Memory B cell (primary cell): ENCODE measurements around the gene ASIC1.
A peak's percentile ranks its signal among the peaks of the same experiment; 100 is the strongest.

ENCODE experiments used
- ATAC-seq: fragments of 150-1000 bp; cut with Tn5 transposase; 2 replicates; pipeline ENCODE4 v1.10.0; 2021; ENCODE audit warnings: low read depth, mild to moderate bottlenecking, moderate library complexity
- DNase-seq, 2 donors: peaks; one replicate each; pipeline ENCODE4 v3.0.0; 2022; ENCODE audit warnings: low spot score in 2 of 2
- H3K27ac Mint-ChIP-seq: one replicate; pipeline ENCODE4 v1.8.0; 2022; ENCODE audit warnings: mild to moderate bottlenecking, moderate library complexity, mixed read lengths
- H3K27me3 Mint-ChIP-seq: one replicate; pipeline ENCODE4 v1.8.0; 2022; ENCODE audit warnings: mixed read lengths
- H3K36me3 Mint-ChIP-seq: one replicate; pipeline ENCODE4 v1.8.0; 2022; ENCODE audit warnings: mild to moderate bottlenecking, mixed read lengths
- H3K4me1 Mint-ChIP-seq: one replicate; pipeline ENCODE4 v1.8.0; 2022; ENCODE audit warnings: mixed read lengths
- H3K4me3 Mint-ChIP-seq: one replicate; pipeline ENCODE4 v1.8.0; 2022; ENCODE audit warnings: mild to moderate bottlenecking, moderate library complexity, mixed read lengths
- H3K9me3 Mint-ChIP-seq: one replicate; pipeline ENCODE4 v1.8.0; 2022; ENCODE audit warnings: mixed read lengths

ASIC1 gene

GRCh38 chr12:50049254-50050118 lies 7.9 kb upstream of the ASIC1 start:
- Mint-ChIP-seq H3K9me3 (no peaks in the 10 kb centered on the region), H3K27me3 (peaks cover 19% of the 10 kb centered on the region), H3K4me1 (no peaks in the 10 kb centered on the region), H3K36me3 (no peaks in the 10 kb centered on the region), H3K27ac (no peak overlapping the region), H3K4me3 (no peak overlapping the region)
- ATAC-seq (no peak), DNase-seq (no peak)

GRCh38 chr12:50050119-50050385 lies 7.3 kb upstream of the ASIC1 start:
- H3K4me3 Mint-ChIP-seq: no peak overlapping the region
- H3K27me3 Mint-ChIP-seq: peaks cover 19% of the 10 kb centered on the region
- ATAC-seq: no peak
- no peak for DNase-seq
- no peak overlapping the region for H3K27ac Mint-ChIP-seq
- H3K36me3 Mint-ChIP-seq: no peaks in the 10 kb centered on the region
- H3K4me1 Mint-ChIP-seq: no peaks in the 10 kb centered on the region
- H3K9me3 Mint-ChIP-seq: no peaks in the 10 kb centered on the region

DNA sequence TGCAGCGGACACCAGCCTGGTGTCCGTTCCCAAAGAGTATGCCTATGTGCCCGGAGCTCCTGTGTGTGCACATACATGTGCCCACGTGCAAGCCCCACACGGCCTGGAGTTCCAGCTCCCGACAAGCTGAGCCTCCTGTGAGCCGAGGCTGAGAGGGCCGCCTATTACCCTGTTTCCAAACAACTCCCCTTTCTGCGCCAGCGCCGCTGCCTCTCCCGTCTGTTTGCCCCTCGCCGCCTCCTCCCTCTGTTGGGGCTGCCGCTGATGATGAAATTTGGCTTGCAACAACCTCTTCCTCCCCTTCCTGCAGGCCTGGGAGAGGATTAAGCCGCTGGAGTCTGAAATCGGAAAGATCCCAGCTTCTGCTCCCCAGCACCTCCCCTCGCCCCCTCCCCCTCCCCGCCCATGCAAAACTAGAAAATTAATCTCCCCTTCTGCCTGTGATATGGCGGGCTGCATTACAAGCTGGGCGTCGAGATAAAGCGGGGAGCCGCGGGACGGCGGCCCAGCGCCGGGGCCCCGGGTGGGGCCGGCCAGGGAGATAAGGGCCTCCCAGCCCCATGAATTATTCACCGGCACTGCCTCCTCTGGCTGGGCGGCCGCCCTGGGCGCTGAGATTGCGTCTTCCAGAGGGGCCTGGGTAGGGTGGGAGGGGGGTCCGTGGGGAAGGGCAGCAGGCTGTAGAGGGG lies 6.8 kb upstream of the ASIC1 start:
- no peak for ATAC-seq
- no peaks in the 10 kb centered on the region for H3K4me1 Mint-ChIP-seq
- H3K9me3 Mint-ChIP-seq: no peaks in the 10 kb centered on the region
- H3K36me3 Mint-ChIP-seq: no peaks in the 10 kb centered on the region
- no peak overlapping the region for H3K4me3 Mint-ChIP-seq
- no peak for DNase-seq
- H3K27me3 Mint-ChIP-seq: peaks cover 19% of the 10 kb centered on the region
- no peak overlapping the region for H3K27ac Mint-ChIP-seq

GRCh38 chr12:50051101-50051806 lies 6.1 kb upstream of the ASIC1 start:
- Mint-ChIP-seq H3K27me3 (peaks cover 24% of the 10 kb centered on the region), H3K4me3 (no peak overlapping the region), H3K4me1 (peaks cover 7% of the 10 kb centered on the region), H3K9me3 (no peaks in the 10 kb centered on the region), H3K27ac (no peak overlapping the region), H3K36me3 (no peaks in the 10 kb centered on the region)
- no peak for ATAC-seq
- DNase-seq: no peak

DNA sequence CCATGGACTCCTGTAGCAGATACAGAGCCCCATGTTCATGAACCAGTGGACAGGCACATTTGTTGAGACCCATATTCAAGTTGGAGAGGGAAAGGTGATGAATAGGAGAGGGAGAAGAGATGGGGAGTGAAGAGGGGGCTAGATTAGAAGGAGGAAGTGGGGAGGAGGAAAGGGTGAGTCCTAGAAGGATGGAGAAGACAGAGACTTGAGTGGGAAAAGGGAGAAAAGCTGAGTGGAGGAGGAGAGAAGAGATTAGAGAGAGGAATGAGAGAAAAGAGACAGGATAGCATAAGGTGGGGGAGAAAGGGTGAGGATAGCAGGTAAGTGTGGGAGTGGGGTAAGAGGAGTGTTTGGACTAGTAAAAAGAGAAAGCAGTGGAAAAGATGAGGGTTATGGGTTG lies 4.9 kb upstream of the ASIC1 start:
- DNase-seq: no peak
- Mint-ChIP-seq H3K36me3 (no peaks in the 10 kb centered on the region), H3K4me3 (no peak overlapping the region), H3K27ac (no peak overlapping the region), H3K4me1 (peaks cover 15% of the 10 kb centered on the region), H3K27me3 (peaks cover 31% of the 10 kb centered on the region), H3K9me3 (no peaks in the 10 kb centered on the region)
- no peak for ATAC-seq

DNA sequence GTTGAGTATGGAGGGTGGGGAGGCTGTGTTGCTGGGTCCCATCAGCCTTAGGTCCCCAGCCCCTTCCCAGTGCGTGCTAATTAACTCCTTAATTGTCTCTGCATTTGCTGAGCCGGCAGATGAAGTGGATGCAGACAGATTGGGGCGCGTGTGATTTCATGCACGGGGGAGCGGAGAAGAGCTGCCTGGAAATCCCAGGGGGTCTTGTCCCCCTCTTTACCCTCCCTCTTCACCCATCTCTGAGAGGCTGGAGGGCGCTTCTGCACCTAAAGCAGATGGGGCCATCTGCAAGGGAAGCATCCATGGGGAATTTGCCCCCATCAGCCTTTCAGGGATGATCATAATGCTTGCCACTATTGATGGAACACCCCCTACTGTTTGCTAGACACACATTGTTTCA lies 4.4 kb upstream of the ASIC1 start:
- H3K27ac Mint-ChIP-seq: no peak overlapping the region
- peaks cover 15% of the 10 kb centered on the region for H3K4me1 Mint-ChIP-seq
- no peaks in the 10 kb centered on the region for H3K9me3 Mint-ChIP-seq
- H3K27me3 Mint-ChIP-seq: peaks cover 31% of the 10 kb centered on the region
- DNase-seq: no peak
- no peaks in the 10 kb centered on the region for H3K36me3 Mint-ChIP-seq
- ATAC-seq: no peak
- H3K4me3 Mint-ChIP-seq: no peak overlapping the region

- Mint-ChIP-seq H3K27ac (no peak overlapping the region), H3K9me3 (no peaks in the 10 kb centered on the region), H3K27me3 (peaks cover 32% of the 10 kb centered on the region), H3K4me1 (peaks cover 15% of the 10 kb centered on the region), H3K36me3 (no peaks in the 10 kb centered on the region), H3K4me3 (no peak overlapping the region)
- ATAC-seq (no peak), DNase-seq (no peak)
Measured at GRCh38 chr12:50053583-50053982, 3.8 kb upstream of the ASIC1 start.

- no peaks in the 10 kb centered on the region for H3K9me3 Mint-ChIP-seq
- peak; percentile 58 to 61 for DNase-seq
- peak; percentile 67 for ATAC-seq
- H3K36me3 Mint-ChIP-seq: no peaks in the 10 kb centered on the region
- H3K4me3 Mint-ChIP-seq: peak overlapping the region; percentile 53
- peaks cover 15% of the 10 kb centered on the region for H3K4me1 Mint-ChIP-seq
- peaks cover 34% of the 10 kb centered on the region for H3K27me3 Mint-ChIP-seq
- H3K27ac Mint-ChIP-seq: no peak overlapping the region
Measured at GRCh38 chr12:50055831-50056638, 1.4 kb upstream of the ASIC1 start.

- no peaks in the 10 kb centered on the region for H3K9me3 Mint-ChIP-seq
- no peak for DNase-seq
- no peaks in the 10 kb centered on the region for H3K36me3 Mint-ChIP-seq
- no peak for ATAC-seq
- peak overlapping the region; percentile 91 for H3K4me3 Mint-ChIP-seq
- peaks cover 15% of the 10 kb centered on the region for H3K4me1 Mint-ChIP-seq
- no peak overlapping the region for H3K27ac Mint-ChIP-seq
- H3K27me3 Mint-ChIP-seq: peaks cover 36% of the 10 kb centered on the region
Measured at GRCh38 chr12:50056639-50056976, 788 bp upstream of the ASIC1 start.

DNA sequence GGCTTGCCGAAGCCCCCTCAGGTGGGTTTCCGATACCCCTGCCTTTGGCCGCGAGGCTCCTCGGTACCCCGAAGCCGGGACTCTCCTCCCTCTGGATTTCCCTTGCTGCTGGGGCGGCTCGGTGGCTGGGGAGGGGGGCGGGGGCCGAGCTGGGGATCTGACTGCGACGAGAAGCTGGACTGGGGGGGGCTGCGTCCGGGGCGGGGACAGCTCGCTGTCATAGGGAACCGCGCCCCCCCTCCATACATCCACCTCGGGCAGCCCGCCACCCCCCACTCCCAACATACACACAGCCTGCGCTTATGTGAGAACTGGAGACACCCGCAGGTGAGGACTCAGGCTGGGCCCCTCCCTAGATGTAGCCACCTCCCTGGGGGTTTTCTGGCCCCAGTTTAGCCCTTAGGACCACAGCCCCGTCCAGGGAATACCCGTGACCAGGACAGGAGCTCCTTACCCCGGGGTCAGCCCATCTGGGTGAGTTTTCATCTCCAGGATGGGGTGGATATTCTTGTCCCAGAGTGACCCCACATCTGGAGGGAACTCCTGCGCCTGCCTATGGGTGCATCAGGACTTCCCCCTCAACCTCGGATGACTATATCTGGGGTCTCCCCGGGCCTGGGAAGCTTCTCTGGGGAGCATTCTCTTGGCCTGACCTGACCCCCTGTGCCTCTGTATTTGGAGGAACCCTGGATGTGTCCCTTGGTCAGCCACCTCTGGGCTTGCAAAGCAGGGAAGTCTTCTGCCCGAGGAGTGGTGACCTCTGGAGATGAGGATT lies 687 bp downstream of the ASIC1 start:
- ATAC-seq (no peak), DNase-seq (no peak)
- no peaks in the 10 kb centered on the region for H3K9me3 Mint-ChIP-seq
- peak overlapping the region; percentile 51 for H3K4me3 Mint-ChIP-seq
- peaks cover 15% of the 10 kb centered on the region for H3K4me1 Mint-ChIP-seq
- no peaks in the 10 kb centered on the region for H3K36me3 Mint-ChIP-seq
- H3K27me3 Mint-ChIP-seq: peaks cover 31% of the 10 kb centered on the region
- H3K27ac Mint-ChIP-seq: no peak overlapping the region

GRCh38 chr12:50058743-50059312 lies 1.4 kb downstream of the ASIC1 start:
- H3K9me3 Mint-ChIP-seq: no peaks in the 10 kb centered on the region
- DNase-seq: no peak
- no peak overlapping the region for H3K27ac Mint-ChIP-seq
- H3K4me3 Mint-ChIP-seq: peak overlapping the region; percentile 19
- no peaks in the 10 kb centered on the region for H3K36me3 Mint-ChIP-seq
- peaks cover 33% of the 10 kb centered on the region for H3K27me3 Mint-ChIP-seq
- no peak for ATAC-seq
- H3K4me1 Mint-ChIP-seq: peaks cover 15% of the 10 kb centered on the region

DNA sequence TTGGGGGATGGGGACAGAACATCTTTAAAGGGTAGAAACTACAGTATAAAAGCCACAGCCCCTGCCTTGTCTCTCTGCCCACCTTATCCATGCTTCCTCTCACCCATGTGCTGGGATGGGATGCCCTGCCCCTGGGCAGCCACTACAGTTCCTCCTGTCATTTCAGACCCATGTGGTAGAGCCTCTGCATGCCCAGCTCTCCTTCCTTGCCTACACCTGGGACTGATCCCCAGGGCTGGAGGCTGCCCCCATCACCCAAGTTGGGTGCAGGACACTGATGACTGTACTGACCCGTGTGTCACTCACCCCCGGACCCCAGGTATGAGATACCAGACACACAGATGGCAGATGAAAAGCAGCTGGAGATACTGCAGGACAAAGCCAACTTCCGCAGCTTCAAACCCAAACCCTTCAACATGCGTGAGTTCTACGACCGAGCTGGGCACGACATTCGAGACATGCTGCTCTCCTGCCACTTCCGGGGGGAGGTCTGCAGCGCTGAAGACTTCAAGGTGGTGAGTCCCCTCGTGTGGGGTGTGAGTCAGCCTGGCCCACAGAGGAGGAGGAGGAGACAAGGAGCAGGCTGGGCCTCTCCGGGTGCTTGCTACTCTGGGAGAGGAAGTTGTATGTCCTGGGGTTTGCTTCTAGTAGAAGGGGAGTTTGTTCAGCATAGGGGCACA lies 2.2 kb downstream of the ASIC1 start:
- peaks cover 35% of the 10 kb centered on the region for H3K27me3 Mint-ChIP-seq
- DNase-seq (no peak), ATAC-seq (no peak)
- H3K4me1 Mint-ChIP-seq: peaks cover 15% of the 10 kb centered on the region
- no peak overlapping the region for H3K27ac Mint-ChIP-seq
- no peaks in the 10 kb centered on the region for H3K9me3 Mint-ChIP-seq
- no peak overlapping the region for H3K4me3 Mint-ChIP-seq
- no peaks in the 10 kb centered on the region for H3K36me3 Mint-ChIP-seq

GRCh38 chr12:50060120-50060468 lies 2.7 kb downstream of the ASIC1 start:
- no peaks in the 10 kb centered on the region for H3K9me3 Mint-ChIP-seq

More at GRCh38 chr12:50060120-50060468, 2.7 kb downstream of the ASIC1 start:
- no peak for DNase-seq
- ATAC-seq: no peak
- H3K4me1 Mint-ChIP-seq: peaks cover 15% of the 10 kb centered on the region
- H3K36me3 Mint-ChIP-seq: no peaks in the 10 kb centered on the region
- H3K27me3 Mint-ChIP-seq: peaks cover 35% of the 10 kb centered on the region
- H3K27ac Mint-ChIP-seq: no peak overlapping the region
- no peak overlapping the region for H3K4me3 Mint-ChIP-seq
